A673 (cell line): Measurements from ENCODE around the gene PHF21A. TPM values are rescaled to one million over a fixed set of nuclear protein-coding genes. Genes with fewer than 3 reads are reported as not detected.

Experiments used
- BruUV-seq: library from RNA; stranded (reverse); fragments of 400-500 nt; replicated peaks from 2 replicates; lab custom pipeline; 2021; lab: Mats Ljungman, UMichigan
- CTCF ChIA-PET: fragments of 300-600 bp; sonication (Branson Sonifier 250); formaldehyde crosslinking; loops from one replicate; lab custom pipeline; 2022; ENCODE audit warnings: antibody characterized with exemption; lab: Charles Lee
- POLR2A ChIA-PET: fragments of 300-600 bp; sonication (Branson Sonifier 250); formaldehyde crosslinking; loops from one replicate; lab custom pipeline; 2022; ENCODE audit warnings: antibody characterized with exemption; ENCODE audit not compliant: low non-redundant PET; lab: Charles Lee
- DNase-seq: peaks from one replicate; pipeline ENCODE4 v3.0.0-alpha.2; 2015; ENCODE audit warnings: low spot score
- H3K27ac ChIP-seq: fragments of 200-600 bp; sonication (generic); 2 replicates; pipeline ENCODE4 v1.5.1; 2016; ENCODE audit warnings: mixed run types, low read depth, mild to moderate bottlenecking, mixed read lengths, antibody characterized with exemption, low read length; ENCODE audit not compliant: poor library complexity, severe bottlenecking
- H3K27me3 ChIP-seq: fragments of 200-600 bp; sonication (generic); replicated peaks from 2 replicates; pipeline ENCODE4 v1.6.1; 2017; ENCODE audit warnings: mixed run types, low read depth, mild to moderate bottlenecking, mixed read lengths, antibody characterized with exemption, low read length; ENCODE audit not compliant: insufficient read depth, poor library complexity
- H3K36me3 ChIP-seq: fragments of 200-600 bp; sonication (generic); 2 replicates; pipeline ENCODE4 v1.6.1; 2016; ENCODE audit warnings: mixed run types, mild to moderate bottlenecking, mixed read lengths, antibody characterized with exemption, low read length; ENCODE audit not compliant: insufficient read depth, poor library complexity, severe bottlenecking
- H3K4me1 ChIP-seq: fragments of 200-600 bp; sonication (generic); 2 replicates; pipeline ENCODE4 v1.6.1; 2017; ENCODE audit warnings: mixed run types, mild to moderate bottlenecking, mixed read lengths, antibody characterized with exemption, low read length; ENCODE audit not compliant: insufficient read depth, poor library complexity, severe bottlenecking
- H3K4me3 ChIP-seq: fragments of 200-600 bp; sonication (generic); 2 replicates; pipeline ENCODE4 v1.5.1; 2016; ENCODE audit warnings: low read depth, mixed run types, mild to moderate bottlenecking, mixed read lengths, low read length; ENCODE audit not compliant: poor library complexity, severe bottlenecking
- H3K9me3 ChIP-seq: fragments of 200-600 bp; sonication (generic); 2 replicates; pipeline ENCODE4 v1.6.1; 2016; ENCODE audit warnings: mixed run types, low read depth, mild to moderate bottlenecking, mixed read lengths, antibody characterized with exemption, low read length; ENCODE audit not compliant: poor library complexity, severe bottlenecking
- CTCF ChIP-seq: fragments of 300-800, 200-600 bp; sonication (generic); conservative IDR thresholded peaks from 2 replicates; pipeline ENCODE4 v1.5.1; 2017; ENCODE audit warnings: low read depth, mild to moderate bottlenecking, antibody characterized with exemption, low read length, moderate library complexity, mixed read lengths
- EZH2 ChIP-seq: fragments of 200-600 bp; sonication (generic); IDR thresholded peaks from 2 replicates; pipeline ENCODE4 v1.6.1; 2017; ENCODE audit warnings: borderline replicate concordance, low read depth, mild to moderate bottlenecking, mixed read lengths, antibody characterized with exemption, low read length; ENCODE audit not compliant: poor library complexity, severe bottlenecking
- intact Hi-C: fragments of 100-400 bp; cut with micrococcal nuclease; formaldehyde crosslinking; loops from one replicate; pipeline ENCODE4 v1.10.0; 2022; ENCODE audit not compliant: unreplicated experiment
- total RNA-seq: library from RNA; stranded (reverse); gene quantifications from 2 replicates; pipeline ENCODE4 v1.2.3, GENCODE V29; 2021

The PHF21A gene
- total RNA-seq, 1 experiment from 2014 or later, result 77.2 TPM

- no TSS peak for BruUV-seq
- H3K4me1 ChIP-seq, result no peaks in the 10 kb centered on the region
- CTCF ChIA-PET, result interaction anchor here (0.7 kb wide), 1 partner anchor 10 kb away, joined by 3 read pairs; no protein-coding TSS in a partner anchor
- H3K36me3 ChIP-seq, result peaks cover 28% of the 10 kb centered on the region
- H3K9me3 ChIP-seq, result no peaks in the 10 kb centered on the region
- no peaks in the 10 kb centered on the region for H3K27me3 ChIP-seq
- POLR2A ChIA-PET, result no interaction called here
- H3K4me3 ChIP-seq, result no peak overlapping the region
- H3K27ac ChIP-seq, result no peak overlapping the region
- intact Hi-C loops, result no loop called here
- TF ChIP-seq EZH2, result no peak
- no peak for TF ChIP-seq CTCF
- DNase-seq, result no peak
Measured at GRCh38 chr11:45973601-45974000, 147.7 kb downstream of the PHF21A start.

GRCh38 chr11:45968901-45969300 is 152.4 kb downstream of the PHF21A start:
- TF ChIP-seq CTCF (no peak), EZH2 (no peak)
- Histone ChIP-seq H3K27ac (no peak overlapping the region), H3K4me3 (no peak overlapping the region), H3K4me1 (no peaks in the 10 kb centered on the region), H3K36me3 (peaks cover 41% of the 10 kb centered on the region), H3K9me3 (no peaks in the 10 kb centered on the region), H3K27me3 (no peaks in the 10 kb centered on the region)
- ChIA-PET POLR2A (no interaction called here), CTCF (interaction anchor here (0.6 to 1.2 kb wide), 2 partner anchors 38 to 40 kb away, joined by 5 to 9 read pairs; no protein-coding TSS in a partner anchor)
- BruUV-seq, result no TSS peak
- no peak for DNase-seq
- intact Hi-C loops, result loop anchor here (5.0 kb wide), 1 partner anchor 268 kb away; no protein-coding TSS in a partner anchor

GRCh38 chr11:45967506-45967905 is 153.7 kb downstream of the PHF21A start:
- peaks cover 41% of the 10 kb centered on the region for H3K36me3 ChIP-seq
- no peak for DNase-seq
- intact Hi-C loops, result loop anchor here (5.0 kb wide), 1 partner anchor 270 kb away; no protein-coding TSS in a partner anchor
- H3K9me3 ChIP-seq, result no peaks in the 10 kb centered on the region
- POLR2A ChIA-PET, result no interaction called here
- H3K27me3 ChIP-seq, result no peaks in the 10 kb centered on the region
- no peaks in the 10 kb centered on the region for H3K4me1 ChIP-seq
- H3K27ac ChIP-seq, result no peak overlapping the region
- H3K4me3 ChIP-seq, result no peak overlapping the region
- TF ChIP-seq EZH2 (no peak), CTCF (no peak)
- no TSS peak for BruUV-seq
- CTCF ChIA-PET, result interaction anchor here (0.5 to 1.2 kb wide), 4 partner anchors 37 to 341 kb away, joined by 3 to 8 read pairs (median 3); no protein-coding TSS in a partner anchor
